HepG2 (cell line): Measurements from ENCODE around the gene VAV2.

ENCODE experiments used
- TP53 ChIP-seq: sonication (generic); formaldehyde crosslinking; conservative IDR thresholded peaks from 2 replicates; pipeline ENCODE4 v1.4.0; 2020; ENCODE audit warnings: missing genetic modification reagents
- TF ChIP-seq, protein P1 (sequence below): sonication (generic); formaldehyde crosslinking; IDR thresholded peaks from 2 replicates; pipeline ENCODE4 v1.5.0; 2020; ENCODE audit warnings: missing genetic modification reagents, mild to moderate bottlenecking, borderline replicate concordance

DNA sequence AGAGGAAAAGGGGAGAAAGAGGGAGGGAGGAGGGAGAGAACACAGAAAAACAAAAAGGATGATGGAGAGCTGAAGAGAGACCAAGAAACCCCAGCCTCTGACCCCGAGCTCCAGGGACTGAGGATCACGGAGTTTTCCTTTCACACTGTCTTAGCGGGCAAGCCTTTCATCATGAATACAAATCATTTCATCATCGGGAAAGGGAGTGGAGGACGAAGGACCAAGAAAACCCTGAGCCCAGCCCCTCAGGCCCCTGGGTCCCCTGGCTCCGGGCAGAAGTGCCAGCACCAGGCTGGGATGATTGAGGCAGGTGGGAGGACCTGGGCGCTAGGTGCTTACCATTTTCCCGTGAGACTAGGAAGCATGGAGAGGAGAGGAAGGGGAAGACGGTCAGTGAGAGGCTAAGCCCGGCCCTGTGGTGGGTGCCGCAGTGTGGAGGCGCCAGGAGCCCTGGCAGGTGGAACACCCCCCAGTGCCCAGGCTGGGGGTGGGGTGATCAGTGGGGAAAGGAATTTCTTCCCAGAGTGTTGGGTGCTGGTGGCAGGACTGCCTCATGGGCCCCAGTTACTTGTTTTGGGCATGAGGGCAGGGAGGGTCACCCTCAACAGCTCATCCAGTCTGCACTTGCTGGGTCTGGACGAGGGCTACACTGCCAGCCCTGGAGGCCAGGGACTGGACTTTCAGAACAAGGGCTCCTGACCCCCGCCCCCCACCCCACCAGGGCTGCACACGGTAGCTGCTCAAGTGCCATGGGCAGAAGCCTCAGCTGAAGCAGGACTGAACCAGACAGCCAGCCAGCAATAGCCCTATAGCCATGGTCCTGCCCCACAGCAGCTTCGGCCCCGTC, 205.0 kb downstream of the VAV2 start:
- TF ChIP-seq, protein P1, sequence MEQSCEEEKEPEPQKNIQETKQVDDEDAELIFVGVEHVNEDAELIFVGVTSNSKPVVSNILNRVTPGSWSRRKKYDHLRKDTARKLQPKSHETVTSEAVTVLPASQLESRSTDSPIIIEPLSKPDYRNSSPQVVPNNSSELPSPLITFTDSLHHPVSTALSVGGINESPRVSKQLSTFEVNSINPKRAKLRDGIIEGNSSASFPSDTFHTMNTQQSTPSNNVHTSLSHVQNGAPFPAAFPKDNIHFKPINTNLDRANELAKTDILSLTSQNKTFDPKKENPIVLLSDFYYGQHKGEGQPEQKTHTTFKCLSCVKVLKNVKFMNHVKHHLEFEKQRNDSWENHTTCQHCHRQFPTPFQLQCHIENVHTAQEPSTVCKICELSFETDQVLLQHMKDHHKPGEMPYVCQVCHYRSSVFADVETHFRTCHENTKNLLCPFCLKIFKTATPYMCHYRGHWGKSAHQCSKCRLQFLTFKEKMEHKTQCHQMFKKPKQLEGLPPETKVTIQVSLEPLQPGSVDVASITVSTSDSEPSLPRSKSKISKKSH (CRISPR knock-in tag) = no peak
- no peak for TF ChIP-seq TP53 (CRISPR knock-in tag)
